SK-N-SH (cell line): ENCODE data around the gene EFCAB3. TPM values are rescaled to one million over a fixed set of nuclear protein-coding genes. Genes with fewer than 3 reads are reported as not detected.

Source experiments
- CTCF ChIA-PET: fragments of 300-600, 350-600 bp; formaldehyde crosslinking; extraction: SDS; loops from one replicate; lab custom pipeline; 2021; lab: Yijun Ruan, JAX
- POLR2A ChIA-PET: fragments of 350-600 bp; sonication (Branson Sonifier 250); formaldehyde crosslinking; extraction: SDS; loops from one replicate; lab custom pipeline; 2020; ENCODE audit warnings: antibody characterized with exemption, inconsistent platforms; lab: Yijun Ruan, JAX
- DNase-seq: peaks from one replicate; pipeline ENCODE4 v3.0.0; 2012
- H2AFZ ChIP-seq: fragments of 200-600 bp; sonication (generic); 2 replicates; pipeline ENCODE4 v1.8.1; 2016; ENCODE audit warnings: antibody characterized with exemption, mild to moderate bottlenecking, low read depth
- H3F3A ChIP-seq: fragments of 200-600 bp; sonication (generic); replicated peaks from 2 replicates; pipeline ENCODE3; 2016; ENCODE audit warnings: antibody characterized with exemption, mild to moderate bottlenecking; ENCODE audit not compliant: insufficient read depth
- H3K27ac ChIP-seq, 2 experiments: fragments of 200-500 bp in 1 of 2; fragments of 200-600 bp in 1 of 2; sonication (Bioruptor generic) in 1 of 2; sonication (generic), shearing (Covaris generic) in 1 of 2; 2 replicates each; pipeline versions ENCODE4 v1.5.1 to v1.6.1; 2014 to 2016; ENCODE audit warnings: low read depth in 2 of 2, inconsistent platforms in 1 of 2, low read length in 1 of 2, mild to moderate bottlenecking in 1 of 2, mixed read lengths in 1 of 2
- H3K27me3 ChIP-seq: fragments of 200-600 bp; sonication (generic), shearing (Covaris generic); 2 replicates; pipeline ENCODE4 v1.6.1; 2016; ENCODE audit warnings: mixed run types; ENCODE audit not compliant: insufficient read depth
- H3K36me3 ChIP-seq, 2 experiments: fragments of 200-500 bp in 1 of 2; fragments of 200-600 bp in 1 of 2; sonication (Bioruptor generic) in 1 of 2; sonication (generic) in 1 of 2; replicated peaks in 1 of 2; 2 replicates each; pipeline versions ENCODE3 to v1.5.1; 2014 to 2016; ENCODE audit warnings: low read length in 1 of 2, mild to moderate bottlenecking in 1 of 2; ENCODE audit not compliant: insufficient read depth in 2 of 2, control insufficient read depth in 1 of 2
- H3K4me1 ChIP-seq, 2 experiments: fragments of 200-500 bp in 1 of 2; fragments of 200-600 bp in 1 of 2; sonication (Bioruptor generic) in 1 of 2; sonication (generic), shearing (Covaris generic) in 1 of 2; 2 replicates each; pipeline versions ENCODE4 v1.5.1 to v1.6.1; 2014 to 2016; ENCODE audit warnings: low read depth in 1 of 2, low read length in 1 of 2, mixed run types in 1 of 2; ENCODE audit not compliant: insufficient read depth in 2 of 2, control insufficient read depth in 1 of 2
- H3K4me2 ChIP-seq: fragments of 200-600 bp; sonication (generic), shearing (Covaris generic); 2 replicates; pipeline ENCODE4 v1.6.1; 2017; ENCODE audit warnings: mixed run types
- H3K4me3 ChIP-seq, 2 experiments: fragments of 200-500 bp in 1 of 2; fragments of 200-600 bp in 1 of 2; sonication (Bioruptor generic) in 1 of 2; sonication (generic), shearing (Covaris generic) in 1 of 2; 2 replicates each; pipeline versions ENCODE4 v1.5.1 to v1.8.1; 2014 to 2016; ENCODE audit warnings: low read depth in 2 of 2, inconsistent platforms in 1 of 2, low read length in 1 of 2, mild to moderate bottlenecking in 1 of 2, mixed read lengths in 1 of 2, moderate library complexity in 1 of 2
- H3K79me2 ChIP-seq: fragments of 200-600 bp; sonication (generic); 2 replicates; pipeline ENCODE4 v1.8.1; 2017; ENCODE audit warnings: mild to moderate bottlenecking; ENCODE audit not compliant: insufficient read depth
- H3K9ac ChIP-seq: fragments of 200-600 bp; sonication (generic); 2 replicates; pipeline ENCODE4 v1.6.1; 2017; ENCODE audit warnings: mixed run types
- H3K9me2 ChIP-seq: fragments of 200-600 bp; sonication (generic); 2 replicates; pipeline ENCODE4 v1.6.1; 2017; ENCODE audit warnings: mixed run types
- H3K9me3 ChIP-seq: fragments of 200-600 bp; sonication (generic); 2 replicates; pipeline ENCODE4 v1.6.1; 2017; ENCODE audit warnings: mixed run types, mild to moderate bottlenecking, moderate library complexity
- H4K20me1 ChIP-seq: fragments of 200-600 bp; sonication (generic); 2 replicates; pipeline ENCODE4 v1.6.1; 2017; ENCODE audit warnings: mild to moderate bottlenecking, mixed run types; ENCODE audit not compliant: insufficient read depth
- FOXJ3 ChIP-seq: sonication (generic); formaldehyde crosslinking; IDR thresholded peaks from 2 replicates; pipeline ENCODE4 v1.5.1; 2020; ENCODE audit warnings: mild to moderate bottlenecking, missing genetic modification reagents
- GATA2 ChIP-seq: sonication (generic); formaldehyde crosslinking; IDR thresholded peaks from 2 replicates; pipeline ENCODE4 v1.5.0; 2020; ENCODE audit warnings: mild to moderate bottlenecking, missing genetic modification reagents
- MXI1 ChIP-seq: IDR thresholded peaks from 2 replicates; pipeline ENCODE4 v1.6.1; 2012; ENCODE audit warnings: mild to moderate bottlenecking, low read depth, low read length, improper control_type of control experiment
- NRF1 ChIP-seq: IDR thresholded peaks from 2 replicates; pipeline ENCODE4 v1.6.1; 2012; ENCODE audit warnings: low read depth, mild to moderate bottlenecking, low read length
- RAD21 ChIP-seq: IDR thresholded peaks from 2 replicates; pipeline ENCODE4 v1.6.1; 2012; ENCODE audit warnings: mild to moderate bottlenecking, low read length
- RFX5 ChIP-seq: IDR thresholded peaks from 2 replicates; pipeline ENCODE4 v1.6.1; 2012; ENCODE audit warnings: mild to moderate bottlenecking, improper control_type of control experiment, low read length
- RXRA ChIP-seq: IDR thresholded peaks from 2 replicates; pipeline ENCODE4 v1.4.0; 2012; ENCODE audit warnings: low read depth, mild to moderate bottlenecking, borderline replicate concordance
- SIN3A ChIP-seq: IDR thresholded peaks from 2 replicates; pipeline ENCODE4 v1.6.1; 2012; ENCODE audit warnings: low read depth, mild to moderate bottlenecking, low read length, moderate library complexity, borderline replicate concordance
- TEAD4 ChIP-seq: IDR thresholded peaks from 2 replicates; pipeline ENCODE4 v1.4.0; 2012; ENCODE audit warnings: mild to moderate bottlenecking, borderline replicate concordance; ENCODE audit not compliant: insufficient read depth
- ZBTB33 ChIP-seq: IDR thresholded peaks from 2 replicates; pipeline ENCODE4 v1.4.0; 2012; ENCODE audit warnings: low read depth, borderline replicate concordance
- WGBS: methylation state at CpG from one replicate; pipeline ENCODE4 v1.1.6; 2017; ENCODE audit warnings: low lambda C conversion rate; 5-methylcytosine and 5-hydroxymethylcytosine counted together
- polyA plus RNA-seq, 3 experiments: library from polyadenylated mRNA; depleted of rRNA; stranded (reverse); fragments of >200 nt; gene quantifications; 2 replicates each; pipeline ENCODE4 v1.2.3, GENCODE V29; 2012

Gene EFCAB3
- polyA plus RNA-seq, 1 of the 3 experiments (the other 2 are of a cell fraction), result not detected

GRCh38 chr17:62336527-62336926 is 43.8 kb upstream of the EFCAB3 start (continued):
- TF ChIP-seq TEAD4, result no peak
- TF ChIP-seq MXI1, result no peak

GRCh38 chr17:62343764-62344270 is 36.5 kb upstream of the EFCAB3 start:
- no peak overlapping the region for H3K27ac ChIP-seq
- WGBS, result 7% methylated on average over 3 of the region's 3 CpGs
- no peak for DNase-seq
- H3F3A ChIP-seq, result no peaks in the 10 kb centered on the region
- ChIA-PET POLR2A (no interaction called here), CTCF (no interaction called here)
- H3K36me3 ChIP-seq, result no peaks in the 10 kb centered on the region
- no peaks in the 10 kb centered on the region for H3K79me2 ChIP-seq
- H3K4me1 ChIP-seq, result no peaks in the 10 kb centered on the region
- no peaks in the 10 kb centered on the region for H4K20me1 ChIP-seq
- no peak overlapping the region for H3K9ac ChIP-seq
- H3K4me2 ChIP-seq, result no peak overlapping the region
- peaks cover 3% of the 10 kb centered on the region; the same call in 1 of the 2 replicates for H3K9me2 ChIP-seq
- no peak overlapping the region for H2AFZ ChIP-seq
- TF ChIP-seq ZBTB33 (no peak), RXRA (no peak), RFX5 (no peak), GATA2 (no peak), RAD21 (no peak), NRF1 (no peak), SIN3A (no peak)
- no peaks in the 10 kb centered on the region for H3K9me3 ChIP-seq
- H3K27me3 ChIP-seq, result no peaks in the 10 kb centered on the region
- H3K4me3 ChIP-seq, result no peak overlapping the region

- no peaks in the 10 kb centered on the region for H3F3A ChIP-seq
- H2AFZ ChIP-seq, result no peak overlapping the region
- CTCF ChIA-PET, result no interaction called here
- POLR2A ChIA-PET, result interaction anchor here (0.5 kb wide), 1 partner anchor 82 kb away, joined by 4 read pairs; no protein-coding TSS in a partner anchor
- H3K4me3 ChIP-seq, result no peak overlapping the region
- H3K9me2 ChIP-seq, result no peaks in the 10 kb centered on the region
- no peak overlapping the region for H3K4me2 ChIP-seq
- H3K36me3 ChIP-seq, result no peaks in the 10 kb centered on the region
- no peaks in the 10 kb centered on the region for H3K27me3 ChIP-seq
- no peaks in the 10 kb centered on the region for H3K79me2 ChIP-seq
- 61% methylated on average over 5 of the region's 5 CpGs for WGBS
- no peaks in the 10 kb centered on the region for H4K20me1 ChIP-seq
- no peak overlapping the region for H3K9ac ChIP-seq
- no peak for DNase-seq
- H3K4me1 ChIP-seq, result no peaks in the 10 kb centered on the region
- H3K9me3 ChIP-seq, result no peaks in the 10 kb centered on the region
- TF ChIP-seq NRF1 (no peak), FOXJ3 (no peak), RFX5 (no peak), ZBTB33 (no peak)
- TF ChIP-seq, all 33 proteins: peak for 0
- no peak overlapping the region for H3K27ac ChIP-seq
These were observed 29.2 kb upstream of the EFCAB3 start for GRCh38 chr17:62351176-62351575.
